K562 (cell line): ENCODE measurements around the gene FMNL1. TPM values are rescaled to one million over a fixed set of nuclear protein-coding genes. Genes with fewer than 3 reads are reported as not detected.

Experiments
- ATAC-seq: fragments of 200-7000 bp; cut with Tn5 transposase; 3 replicates; pipeline ENCODE4 v1.9.1; 2020; ENCODE audit warnings: moderate library complexity
- BruUV-seq: library from RNA; stranded (reverse); fragments of 400-500 nt; replicated peaks from 2 replicates; lab custom pipeline; 2021; lab: Mats Ljungman, UMichigan
- CTCF ChIA-PET: fragments of 300-600 bp; formaldehyde crosslinking; extraction: SDS; loops from one replicate; lab custom pipeline; 2021; ENCODE audit warnings: low intra/inter-chr PET ratio; lab: Yijun Ruan, JAX
- POLR2A ChIA-PET: fragments of 300-600, 350-650 bp; sonication (Branson Sonifier 250); formaldehyde crosslinking; extraction: SDS; loops from one replicate; lab custom pipeline; 2021; ENCODE audit warnings: antibody characterized with exemption, inconsistent platforms; lab: Yijun Ruan, JAX
- DNase-seq, 4 experiments: peaks; one replicate each; pipeline versions ENCODE4 v3.0.0 to v3.0.0-alpha.2; 2011 to 2018; ENCODE audit warnings: low spot score in 3 of 4, mixed read lengths in 3 of 4; ENCODE audit errors: extremely low read depth in 1 of 4
- FAIRE-seq: peaks from 2 replicates; lab custom pipeline; 2011; peaks lifted over from hg19 to GRCh38; lab: Jason Lieb, UNC
- H2AFZ ChIP-seq: 2 replicates; pipeline ENCODE4 v1.6.0; 2011; ENCODE audit warnings: low read depth, low read length, control low read depth, inconsistent platforms
- H3K27ac ChIP-seq: fragments of 200-600 bp; 3 replicates; pipeline ENCODE4 v1.8.0; 2011; ENCODE audit warnings: low read depth, mild to moderate bottlenecking, control low read depth, inconsistent platforms, low read length, moderate library complexity, mixed read lengths; ENCODE audit errors: extremely low read depth
- H3K27me3 ChIP-seq, 2 experiments: fragments of 300-600 bp in 1 of 2; 2 replicates in 1 of 2; 3 replicates in 1 of 2; pipeline versions ENCODE4 v1.6.0 to v1.8.0; 2011; ENCODE audit warnings: inconsistent platforms in 2 of 2, low read length in 2 of 2, mild to moderate bottlenecking in 1 of 2, mixed read lengths in 1 of 2, moderate library complexity in 1 of 2; ENCODE audit not compliant: control insufficient read depth in 2 of 2, insufficient read depth in 2 of 2
- H3K36me3 ChIP-seq: fragments of 300-600 bp; 3 replicates; pipeline ENCODE4 v1.8.0; 2011; ENCODE audit warnings: mild to moderate bottlenecking, low read length, inconsistent platforms; ENCODE audit not compliant: control insufficient read depth, insufficient read depth
- H3K4me1 ChIP-seq, 2 experiments: fragments of 200-600 bp in 1 of 2; replicated peaks in 1 of 2; 2 replicates in 1 of 2; 3 replicates in 1 of 2; pipeline versions ENCODE4 v1.5.1 to v1.8.0; 2011; ENCODE audit warnings: inconsistent platforms in 2 of 2, low read length in 2 of 2, mild to moderate bottlenecking in 1 of 2, mixed read lengths in 1 of 2, moderate library complexity in 1 of 2; ENCODE audit not compliant: control insufficient read depth in 2 of 2, insufficient read depth in 2 of 2
- H3K4me2 ChIP-seq: 2 replicates; pipeline ENCODE4 v1.6.1; 2011; ENCODE audit warnings: low read length, control low read depth, inconsistent platforms, mixed read lengths; ENCODE audit not compliant: insufficient read depth
- H3K4me3 ChIP-seq: fragments of 200-600 bp; sonication (generic), shearing (Covaris generic); 2 replicates; pipeline ENCODE4 v1.5.1; 2016; ENCODE audit warnings: control low read depth, inconsistent platforms
- H3K79me2 ChIP-seq: fragments of 200-600 bp; 3 replicates; pipeline ENCODE4 v1.8.0; 2011; ENCODE audit warnings: low read length, inconsistent platforms; ENCODE audit not compliant: control insufficient read depth, insufficient read depth
- H3K9ac ChIP-seq, 2 experiments: 2 replicates each; pipeline versions ENCODE4 v1.6.0 to v1.6.1; 2011; ENCODE audit warnings: low read depth in 2 of 2, low read length in 2 of 2, control low read depth in 1 of 2, inconsistent platforms in 1 of 2, mild to moderate bottlenecking in 1 of 2, mixed read lengths in 1 of 2; ENCODE audit not compliant: insufficient read depth in 1 of 2
- H3K9me1 ChIP-seq: one replicate; pipeline ENCODE4 v1.6.0; 2011; ENCODE audit warnings: inconsistent platforms, mild to moderate bottlenecking, low read length, moderate library complexity; ENCODE audit not compliant: control insufficient read depth, insufficient read depth
- H3K9me3 ChIP-seq: replicated peaks from 2 replicates; pipeline ENCODE4 v1.5.1; 2011; ENCODE audit warnings: low read depth, low read length, inconsistent platforms; ENCODE audit not compliant: control insufficient read depth, insufficient read depth
- H4K20me1 ChIP-seq: replicated peaks from 2 replicates; pipeline ENCODE4 v1.6.1; 2011; ENCODE audit warnings: low read length, inconsistent platforms, mixed read lengths; ENCODE audit not compliant: control insufficient read depth, insufficient read depth
- CHD1 ChIP-seq: fragments of 200-600 bp; sonication (generic); IDR thresholded peaks from one replicate; pipeline ENCODE4 v1.6.1; 2012; ENCODE audit warnings: mild to moderate bottlenecking, moderate library complexity, low read length, inconsistent platforms
- DMBX1 ChIP-seq: fragments of 250-450 bp; sonication (Bioruptor Pico); IDR thresholded peaks from 2 replicates; pipeline ENCODE4 v1.8.0; 2022; ENCODE audit warnings: inconsistent platforms, mild to moderate bottlenecking, moderate library complexity, borderline replicate concordance
- GABPB2 ChIP-seq: fragments of 250-450 bp; sonication (Bioruptor Pico); conservative IDR thresholded peaks from 2 replicates; pipeline ENCODE4 v1.5.1; 2021; ENCODE audit warnings: mild to moderate bottlenecking
- KDM5B ChIP-seq: fragments of 200-600 bp; sonication (generic); IDR thresholded peaks from 2 replicates; pipeline ENCODE4 v1.6.1; 2012; ENCODE audit warnings: low read depth, mild to moderate bottlenecking, moderate library complexity, low read length, control low read depth, inconsistent platforms; ENCODE audit not compliant: insufficient replicate concordance
- MEIS2 ChIP-seq: fragments of 450-650 bp; IDR thresholded peaks from 2 replicates; pipeline ENCODE4 v1.6.1; 2014; ENCODE audit warnings: mild to moderate bottlenecking; ENCODE audit not compliant: partially characterized antibody
- PHTF2 ChIP-seq: fragments of 250-450 bp; sonication (Bioruptor Pico); IDR thresholded peaks from 2 replicates; pipeline ENCODE4 v1.5.0; 2021; ENCODE audit warnings: mild to moderate bottlenecking
- RBM34 ChIP-seq: fragments of 200-400 bp; formaldehyde crosslinking; IDR thresholded peaks from 2 replicates; pipeline ENCODE4 v1.6.1; 2018; ENCODE audit warnings: low read length, borderline replicate concordance; ENCODE audit not compliant: insufficient read depth
- SMARCC2 ChIP-seq: fragments of 450-650 bp; IDR thresholded peaks from 2 replicates; pipeline ENCODE4 v1.6.1; 2017; ENCODE audit warnings: antibody characterized with exemption, moderate library complexity, mild to moderate bottlenecking, low read depth
- STAT5B ChIP-seq: fragments of 250-450 bp; sonication (Bioruptor Pico); IDR thresholded peaks from 2 replicates; pipeline ENCODE4 v1.8.0; 2021; ENCODE audit warnings: mild to moderate bottlenecking, inconsistent platforms
- TCF7 ChIP-seq: sonication (generic); IDR thresholded peaks from 2 replicates; pipeline ENCODE4 v1.6.1; 2016; ENCODE audit warnings: antibody characterized with exemption, borderline replicate concordance
- U2AF2 ChIP-seq: fragments of 200-400 bp; formaldehyde crosslinking; optimal IDR thresholded peaks from 2 replicates; pipeline ENCODE3; 2017; ENCODE audit warnings: low read depth, mild to moderate bottlenecking, low read length
- ZBTB17 ChIP-seq: fragments of 450-650 bp; formaldehyde crosslinking; IDR thresholded peaks from 2 replicates; pipeline ENCODE4 v1.4.0; 2020; ENCODE audit warnings: mild to moderate bottlenecking
- ZBTB34 ChIP-seq: fragments of 250-450 bp; sonication (Bioruptor Pico); IDR thresholded peaks from 2 replicates; pipeline ENCODE4 v1.8.0; 2021; ENCODE audit warnings: mild to moderate bottlenecking, moderate library complexity
- ZNF232 ChIP-seq: sonication (generic); formaldehyde crosslinking; IDR thresholded peaks from 2 replicates; pipeline ENCODE4 v1.8.0; 2022; ENCODE audit warnings: mild to moderate bottlenecking, missing genetic modification reagents
- ZNF395 ChIP-seq: fragments of 200-800 bp; sonication (Bioruptor generic); IDR thresholded peaks from 2 replicates; pipeline ENCODE4 v1.6.1; 2017; ENCODE audit warnings: missing genetic modification characterization, missing compliant biosample characterization
- ZNF589 ChIP-seq: fragments of 200-800 bp; sonication (Bioruptor generic); IDR thresholded peaks from 2 replicates; pipeline ENCODE4 v1.6.1; 2016; ENCODE audit warnings: low read depth, missing genetic modification characterization, missing compliant biosample characterization
- ZNF655 ChIP-seq: fragments of 250-450 bp; sonication (Bioruptor Pico); IDR thresholded peaks from 2 replicates; pipeline ENCODE4 v1.5.0; 2021
- ZNF79 ChIP-seq: fragments of 250-450 bp; sonication (Bioruptor Pico); IDR thresholded peaks from 2 replicates; pipeline ENCODE4 v1.4.0; 2020; ENCODE audit warnings: low read depth, mild to moderate bottlenecking, moderate library complexity
- WGBS: fragments of 100-300 bp; shearing (Covaris generic); methylation state at CpG from one replicate; pipeline ENCODE4 v1.1.6; 2016; ENCODE audit warnings: low coverage, mixed read lengths; ENCODE audit not compliant: insufficient coverage; ENCODE audit errors: missing lambda C conversion rate; 5-methylcytosine and 5-hydroxymethylcytosine counted together
- in situ Hi-C: fragments of 300-500 bp; cut with MboI; formaldehyde crosslinking; loops from 4 replicates; pipeline ENCODE4 v1.15.0; 2018; ENCODE audit warnings: inconsistent platforms, mixed read lengths
- intact Hi-C: fragments of 100-400 bp; cut with micrococcal nuclease; formaldehyde crosslinking; loops from 2 replicates; pipeline ENCODE4 v1.14.2; 2022
- polyA plus RNA-seq, 8 experiments: library from polyadenylated mRNA; depleted of rRNA in 4 of 8; stranded (reverse) in 5 of 8; unstranded in 3 of 8; fragments of >200 nt; fragmentation: Nextera tagmentation in 2 of 8; fragmentation: Illumina TruSeq in 1 of 8; extraction: Ambion mirVana in 2 of 8; extraction: Trizol in 1 of 8; gene quantifications; 2 replicates each; pipeline versions ENCODE4 v1.2.1 to v1.2.3, GENCODE V29; 2011 to 2014; ENCODE audit warnings: inconsistent platforms in 1 of 8, missing spikeins in 1 of 8
- total RNA-seq, 7 experiments: library from RNA; depleted of rRNA in 6 of 7; stranded (reverse); fragments of >200 nt in 6 of 7; fragmentation: Illumina TruSeq in 2 of 7; extraction: Trizol in 2 of 7; gene quantifications; 2 replicates each; pipeline versions ENCODE4 v1.2.1 to v1.2.3, GENCODE V29; 2011 to 2021; ENCODE audit warnings: low replicate concordance in 1 of 7

Gene FMNL1
- total and polyA plus RNA-seq, 9 of the 15 experiments (the other 6 are each of a cell fraction or from before 2014, with no cell fraction given): 0.70 to 36.6 (median 7.7) TPM

DNA sequence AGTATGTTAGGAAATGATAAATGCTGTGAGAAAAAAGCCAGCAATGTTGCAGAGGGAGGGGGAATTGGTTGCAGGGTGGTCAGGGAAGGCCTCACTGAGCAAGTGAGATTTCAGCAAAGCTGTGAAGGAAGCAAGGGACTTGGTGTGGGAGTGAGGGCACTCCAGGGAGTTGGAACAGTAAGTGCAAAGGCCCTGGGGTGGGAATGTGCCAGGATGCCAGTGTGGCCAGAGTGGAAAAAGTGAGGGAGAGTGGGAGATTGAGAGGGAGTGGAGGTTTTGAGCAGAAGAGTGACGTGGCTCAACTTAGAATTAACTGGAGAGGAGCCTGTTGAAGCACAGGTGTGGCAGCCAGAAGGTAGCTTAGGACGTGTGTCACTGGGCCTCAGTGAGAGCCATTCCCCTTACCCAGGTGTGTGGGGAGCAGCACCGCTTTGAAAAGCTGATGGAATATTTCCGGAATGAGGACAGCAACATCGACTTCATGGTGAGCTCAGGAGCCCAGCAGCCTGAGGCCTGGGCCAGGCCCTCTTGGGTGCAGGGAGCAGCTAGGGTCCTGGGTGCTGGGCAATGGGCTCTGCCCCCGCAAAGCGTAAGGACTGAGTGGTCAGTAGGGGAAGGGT is 16.6 kb downstream of the FMNL1 start:
- peaks cover 3 to 23% of the 10 kb centered on the region in 2 experiments; a peak in 2 of 5 replicates for H3K4me1 ChIP-seq
- no peaks in the 10 kb centered on the region for H3K79me2 ChIP-seq
- no peaks in the 10 kb centered on the region for H3K27me3 ChIP-seq
- no peak for FAIRE-seq
- in situ Hi-C loops (no loop called here), intact Hi-C loops (no loop called here)
- H3K4me3 ChIP-seq: no peak overlapping the region
- ATAC-seq: no peak
- no peak overlapping the region for H2AFZ ChIP-seq
- H3K4me2 ChIP-seq: no peak overlapping the region
- H3K9me1 ChIP-seq: no peaks in the 10 kb centered on the region
- H3K9me3 ChIP-seq: no peaks in the 10 kb centered on the region
- no peaks in the 10 kb centered on the region for H4K20me1 ChIP-seq
- peaks cover 28% of the 10 kb centered on the region; the same call in 1 of the 3 replicates for H3K36me3 ChIP-seq
- WGBS: 72% methylated on average over 7 of the region's 7 CpGs
- CTCF ChIA-PET: no interaction called here
- no TSS peak for BruUV-seq
- POLR2A ChIA-PET: interaction anchor here (0.6 to 0.7 kb wide), 2 partner anchors 18 to 103 kb away, joined by 3 read pairs; no protein-coding TSS in a partner anchor
- no peak for DNase-seq
- H3K27ac ChIP-seq: no peak overlapping the region
- no peak overlapping the region for H3K9ac ChIP-seq
- TF ChIP-seq RBM34: no peak
- TF ChIP-seq ZNF79 (CRISPR knock-in tag): no peak
- TF ChIP-seq ZNF589 (CRISPR knock-in tag): no peak
- TF ChIP-seq PHTF2 (CRISPR knock-in tag): no peak
- no peak for TF ChIP-seq ZBTB17
- no peak for TF ChIP-seq CHD1
- no peak for TF ChIP-seq U2AF2
- TF ChIP-seq MEIS2: no peak
- TF ChIP-seq GABPB2 (CRISPR knock-in tag): no peak
- no peak for TF ChIP-seq SMARCC2
- TF ChIP-seq DMBX1 (CRISPR knock-in tag): no peak
- TF ChIP-seq ZNF232 (CRISPR knock-in tag): no peak
- no peak for TF ChIP-seq ZNF395 (CRISPR knock-in tag)
- no peak for TF ChIP-seq ZBTB34 (CRISPR knock-in tag)
- no peak for TF ChIP-seq STAT5B (CRISPR knock-in tag)
- no peak for TF ChIP-seq KDM5B
- no peak for TF ChIP-seq ZNF655 (CRISPR knock-in tag)
- no peak for TF ChIP-seq TCF7
